NCI-H2029 (cell line): ENCODE measurements around the gene SHB.

Experiments used
- DNase-seq: peaks from one replicate; lab custom pipeline; 2025; lab: John Stamatoyannopoulos, UW

Gene SHB

GRCh38 chr9:37929441-37929895 lies 139.6 kb downstream of the SHB start:
- DNase-seq = no peak

GRCh38 chr9:37928552-37929430 lies 140.2 kb downstream of the SHB start:
- DNase-seq = no peak

- no peak for DNase-seq
Measured at GRCh38 chr9:37927601-37928551, 141.2 kb downstream of the SHB start.

- DNase-seq = no peak
Measured at GRCh38 chr9:37927132-37927531, 141.9 kb downstream of the SHB start.

- DNase-seq = no peak
Measured at GRCh38 chr9:37926737-37927118, 142.3 kb downstream of the SHB start.

GRCh38 chr9:37925786-37926736 lies 143.0 kb downstream of the SHB start:
- no peak for DNase-seq

GRCh38 chr9:37925006-37925405 lies 144.0 kb downstream of the SHB start:
- no peak for DNase-seq

GRCh38 chr9:37924538-37924937 lies 144.5 kb downstream of the SHB start:
- DNase-seq = no peak

GRCh38 chr9:37923796-37924427 lies 145.1 kb downstream of the SHB start:
- no peak for DNase-seq

- no peak for DNase-seq
Measured at GRCh38 chr9:37923118-37923795, 145.8 kb downstream of the SHB start.

GRCh38 chr9:37922363-37923117 lies 146.5 kb downstream of the SHB start:
- no peak for DNase-seq

GRCh38 chr9:37921546-37922300 lies 147.3 kb downstream of the SHB start:
- no peak for DNase-seq

- DNase-seq = no peak
Measured at GRCh38 chr9:37921168-37921510, 147.9 kb downstream of the SHB start.

GRCh38 chr9:37920471-37921167 lies 148.4 kb downstream of the SHB start:
- no peak for DNase-seq

- no peak for DNase-seq
Measured at GRCh38 chr9:37919956-37920335, 149.1 kb downstream of the SHB start.

GRCh38 chr9:37919246-37919955 lies 149.6 kb downstream of the SHB start:
- DNase-seq = no peak

GRCh38 chr9:37918665-37919170 lies 150.3 kb downstream of the SHB start:
- DNase-seq = no peak
